Right renal pelvis (tissue), 4 donors: ENCODE data around the gene NDUFA3. TPM values are rescaled to one million over a fixed set of nuclear protein-coding genes. Genes with fewer than 3 reads are reported as not detected.

Experiments used
- polyA plus RNA-seq, 4 donors: library from polyadenylated mRNA; unstranded; fragments of 120-200 nt; gene quantifications; one replicate each; pipeline ENCODE4 v1.2.1, GENCODE V29; 2013; ENCODE audit not compliant: insufficient read length in 4 of 4

NDUFA3 gene
- polyA plus RNA-seq, 4 donors = 103 to 139 (median 114) TPM

Other genes with a start within 250 kb of the NDUFA3 start
- 10 to 100 TPM; 71.2 to 79.5 (median 79.5) TPM for gene MYADM, start 235.0 kb upstream of the NDUFA3 start, polyA plus RNA-seq
- gene PRKCG, start 220.7 kb upstream of the NDUFA3 start, polyA plus RNA-seq = under 1 TPM; 0.39 to 0.67 (median 0.54) TPM
- 1 to 10 TPM in 2 of 4 donors, under 1 TPM in 2; 0.61 to 1.4 (median 0.94) TPM for gene CACNG7, start 193.6 kb upstream of the NDUFA3 start, polyA plus RNA-seq
- under 1 TPM; 0.17 to 0.29 (median 0.26) TPM for gene CACNG8, start 139.9 kb upstream of the NDUFA3 start, polyA plus RNA-seq
- gene CACNG6, start 111.2 kb upstream of the NDUFA3 start, polyA plus RNA-seq = 1 to 10 TPM in 1 of 4 donors, under 1 TPM in 3; 0.77 to 1.5 (median 0.84) TPM
- under 1 TPM in 2 of 4 donors, not detected in 2; 0.17 to 0.18 TPM for gene VSTM1, start 39.0 kb upstream of the NDUFA3 start, polyA plus RNA-seq
- gene TARM1, start 21.5 kb upstream of the NDUFA3 start, polyA plus RNA-seq = not detected
- under 1 TPM; 0.15 to 0.33 (median 0.21) TPM for gene OSCAR, start 2.1 kb upstream of the NDUFA3 start, polyA plus RNA-seq
- 10 to 100 TPM; 14.3 to 22.6 (median 14.4) TPM for gene TFPT, start 12.8 kb downstream of the NDUFA3 start, polyA plus RNA-seq
- 10 to 100 TPM; 64.7 to 81.6 (median 67.2) TPM for gene PRPF31, start 12.9 kb downstream of the NDUFA3 start, polyA plus RNA-seq
- 10 to 100 TPM; 61.5 to 76.2 (median 64.8) TPM for gene CNOT3, start 34.9 kb downstream of the NDUFA3 start, polyA plus RNA-seq
- gene LENG1, start 56.9 kb downstream of the NDUFA3 start, polyA plus RNA-seq = 1 to 10 TPM; 7.9 to 9.6 (median 8.4) TPM
- gene TMC4, start 70.3 kb downstream of the NDUFA3 start, polyA plus RNA-seq = 10 to 100 TPM; 26.9 to 35.6 (median 33.7) TPM
- gene MBOAT7, start 86.7 kb downstream of the NDUFA3 start, polyA plus RNA-seq = 10 to 100 TPM; 65.8 to 86.6 (median 70.3) TPM
- 10 to 100 TPM; 52.4 to 68.5 (median 54.5) TPM for gene TSEN34, start 88.5 kb downstream of the NDUFA3 start, polyA plus RNA-seq
- gene RPS9, start 98.0 kb downstream of the NDUFA3 start, polyA plus RNA-seq = 1,000 to 10,000 TPM; 1,225 to 2,135 (median 1,430) TPM
- gene LILRB3, start 120.2 kb downstream of the NDUFA3 start, polyA plus RNA-seq = 1 to 10 TPM in 2 of 4 donors, under 1 TPM in 2; 0.83 to 1.7 (median 1.1) TPM
- under 1 TPM; 0.25 to 0.83 (median 0.65) TPM for gene LILRA6, start 139.9 kb downstream of the NDUFA3 start, polyA plus RNA-seq
- 1 to 10 TPM; 1.9 to 2.6 (median 2.1) TPM for gene LILRB5, start 154.4 kb downstream of the NDUFA3 start, polyA plus RNA-seq
- 1 to 10 TPM in 2 of 4 donors, under 1 TPM in 2; 0.87 to 1.5 (median 1.0) TPM for gene LILRB2, start 178.3 kb downstream of the NDUFA3 start, polyA plus RNA-seq
- gene LILRA5, start 210.3 kb downstream of the NDUFA3 start, polyA plus RNA-seq = 1 to 10 TPM in 1 of 4 donors, under 1 TPM in 3; 0.17 to 1.2 (median 0.34) TPM
- gene LILRA4, start 236.3 kb downstream of the NDUFA3 start, polyA plus RNA-seq = under 1 TPM in 3 of 4 donors, not detected in 1; 0.04 to 0.20 (median 0.12) TPM